Fibroblast of skin of left quadriceps (primary cell): ENCODE data around the gene SDCBP2.

ENCODE experiments used
- DNase-seq, 2 experiments: peaks; one replicate each; pipeline ENCODE4 v3.0.0-alpha.2; 2013; ENCODE audit warnings: low read depth in 2 of 2

Gene SDCBP2

DNA sequence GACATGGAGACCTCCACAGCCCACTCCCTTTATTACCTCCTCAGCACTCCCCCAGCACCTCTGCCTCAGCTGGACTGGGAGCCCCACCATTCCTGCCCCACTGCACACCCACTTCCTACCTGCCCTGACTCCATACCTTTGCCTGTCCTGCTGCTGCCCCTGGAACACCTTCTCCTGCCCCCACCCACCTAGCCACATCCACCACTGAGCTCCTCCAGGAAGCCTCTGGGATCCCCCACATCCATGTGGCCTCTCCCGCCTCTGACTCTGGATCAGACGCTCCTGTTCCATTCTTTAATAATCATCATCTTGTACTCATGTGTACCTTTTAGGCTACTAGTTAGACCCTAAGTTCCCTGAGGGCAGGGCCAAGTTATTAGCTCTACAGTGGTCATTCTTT lies 2.2 kb upstream of the SDCBP2 start:
- DNase-seq = no peak

- DNase-seq = no peak
These were observed 1.3 kb upstream of the SDCBP2 start for GRCh38 chr20:1330075-1330830.

DNA sequence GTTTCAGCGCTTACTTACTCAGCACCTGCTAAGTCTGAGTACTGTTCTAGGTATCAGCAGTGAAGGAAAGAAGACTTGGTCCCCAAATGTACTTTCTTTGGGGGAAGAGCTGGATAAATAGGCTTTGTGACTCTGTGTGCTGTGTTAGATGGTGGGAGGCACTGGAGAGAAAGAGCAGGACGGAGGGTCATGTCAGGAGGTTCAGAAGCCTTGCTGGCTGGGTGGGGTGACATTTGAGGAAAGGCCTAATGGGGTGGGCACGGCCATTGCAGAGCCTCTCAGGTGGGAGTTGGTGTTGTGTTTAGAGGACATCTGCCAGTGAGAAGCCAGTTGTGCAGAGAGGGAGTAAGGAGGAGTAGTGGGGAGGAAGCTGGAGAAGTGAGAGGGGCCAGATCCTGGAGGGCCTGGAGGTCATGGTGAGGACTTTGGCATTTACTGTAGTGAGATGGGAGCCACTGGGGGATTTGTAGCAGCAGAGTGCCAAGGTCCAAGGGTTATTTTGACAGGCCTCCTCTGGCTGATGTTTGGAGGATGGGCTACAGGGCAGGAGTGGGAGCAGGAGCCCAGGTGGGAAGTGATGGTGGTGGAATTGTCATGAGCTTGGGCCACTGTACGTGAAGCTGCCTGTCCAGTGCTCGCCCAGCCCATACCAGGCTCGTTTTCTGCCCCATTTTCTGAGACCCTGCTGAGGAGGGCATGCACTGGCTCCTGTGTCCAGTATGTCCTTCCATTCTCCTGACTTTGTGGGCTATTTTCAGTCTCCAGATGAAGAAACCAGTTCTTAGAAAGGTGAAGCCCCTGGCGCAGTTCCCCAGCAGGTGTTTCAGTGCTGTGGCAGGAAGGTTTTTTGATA lies 886 bp downstream of the SDCBP2 start:
- no peak for DNase-seq

- DNase-seq = no peak
These were observed 1.7 kb downstream of the SDCBP2 start for GRCh38 chr20:1327241-1327653.

DNA sequence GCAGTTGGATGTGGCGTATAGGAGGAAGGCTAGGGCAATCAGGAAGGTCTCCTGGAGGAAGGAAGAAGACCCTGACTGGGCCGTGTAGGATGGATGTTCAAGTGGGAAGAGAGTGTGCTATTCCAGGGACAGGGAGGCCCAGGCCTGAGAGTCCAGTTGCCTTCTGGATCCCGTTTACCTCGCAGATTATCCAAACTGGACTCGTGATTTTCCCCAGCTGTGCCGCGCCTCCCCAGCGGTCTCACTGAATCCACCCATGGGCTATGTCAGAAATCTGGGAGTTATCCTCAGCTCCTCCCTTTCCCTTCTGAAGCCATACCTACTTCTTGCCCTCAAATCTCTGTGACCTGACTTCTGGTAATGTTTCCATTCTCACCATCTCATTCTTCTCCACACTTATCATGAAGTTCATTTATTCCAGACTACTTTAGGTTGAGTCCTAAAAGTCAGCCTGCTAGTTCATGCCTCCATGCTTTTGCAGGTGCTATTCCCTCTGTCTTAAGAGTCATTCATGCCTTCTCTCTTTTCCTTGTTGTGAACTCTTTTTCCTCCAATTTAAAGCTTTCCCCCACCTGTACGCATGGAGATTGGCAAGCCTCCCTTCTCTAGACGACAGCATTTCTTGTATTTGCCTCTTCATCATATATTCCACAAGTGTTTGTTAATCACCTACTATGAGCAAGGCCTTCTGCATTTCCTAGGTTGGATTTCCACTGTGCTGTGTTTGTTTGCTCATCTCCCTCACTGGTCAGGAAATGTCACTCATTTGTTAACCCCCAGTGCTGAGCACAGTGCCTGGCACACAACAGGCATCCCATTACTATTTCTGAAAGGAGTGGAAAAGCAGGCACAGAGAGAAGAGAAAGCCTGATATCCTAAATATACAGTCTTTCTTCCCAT lies 2.7 kb downstream of the SDCBP2 start:
- no peak for DNase-seq

- DNase-seq = peak; percentile 92
These were observed 3.5 kb downstream of the SDCBP2 start for GRCh38 chr20:1325173-1326030.

DNA sequence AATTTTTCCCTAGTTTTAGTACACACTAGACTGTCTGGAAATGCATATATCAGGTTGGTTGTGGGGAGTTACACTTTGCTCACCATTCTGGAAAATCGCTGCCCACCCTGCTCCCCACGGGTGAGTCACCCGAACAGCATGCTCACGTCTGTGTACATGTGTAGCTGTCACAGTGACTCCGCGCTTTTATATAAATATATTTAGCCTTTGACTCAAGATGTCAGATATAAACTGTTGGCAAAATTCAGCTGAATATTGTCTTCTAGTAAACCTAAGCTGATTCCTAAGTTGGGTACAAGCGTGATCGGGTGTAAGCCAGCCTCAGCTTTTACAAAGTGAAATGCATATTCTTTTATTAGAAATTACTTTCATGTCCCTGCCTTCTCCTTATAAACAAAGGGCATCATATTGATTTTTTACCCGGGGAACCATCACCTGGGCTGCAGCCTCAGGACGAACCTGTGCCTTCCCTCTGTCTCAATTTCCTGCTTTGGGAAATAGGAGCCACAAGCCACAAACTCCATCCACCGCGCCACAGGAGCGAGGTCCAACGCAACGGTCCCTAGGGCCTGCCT lies 4.3 kb downstream of the SDCBP2 start:
- no peak for DNase-seq

GRCh38 chr20:1323830-1324597 lies 4.9 kb downstream of the SDCBP2 start:
- no peak for DNase-seq

GRCh38 chr20:1323256-1323655 lies 5.7 kb downstream of the SDCBP2 start:
- no peak for DNase-seq

DNA sequence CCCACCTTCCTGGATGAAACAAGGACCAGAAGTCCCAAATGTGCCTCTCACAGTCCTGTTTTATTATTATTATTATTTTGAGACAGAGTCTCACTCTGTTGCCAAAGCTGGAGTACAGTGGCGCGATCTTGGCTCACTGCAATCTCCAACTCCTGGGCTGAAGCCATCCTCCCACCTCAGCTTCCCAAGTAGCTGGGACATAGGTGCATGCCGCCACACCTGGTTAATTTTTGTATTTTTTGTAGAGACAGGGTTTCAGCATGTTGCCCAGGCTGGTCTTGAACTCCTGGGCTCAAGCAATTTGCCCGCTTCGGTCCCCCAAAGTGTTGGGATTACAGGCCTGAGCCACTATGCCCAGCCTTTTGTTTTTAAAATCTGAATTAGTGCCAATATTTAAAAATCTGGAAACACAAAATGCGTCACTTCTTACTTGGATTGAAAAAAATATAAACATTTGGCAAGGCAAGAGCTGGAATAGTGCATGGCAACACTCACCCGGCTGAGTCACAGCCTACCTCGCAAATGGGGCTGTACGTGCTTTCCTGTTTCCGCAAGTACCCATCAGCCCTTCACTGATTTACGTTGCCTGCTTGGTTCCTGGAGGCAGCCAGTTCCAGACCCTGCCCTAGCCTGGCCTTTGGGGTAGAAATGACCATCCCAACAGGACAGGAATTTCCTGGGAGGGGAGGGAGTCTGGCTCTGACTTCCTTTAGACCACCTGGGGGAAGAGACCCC lies 6.3 kb downstream of the SDCBP2 start:
- peak; percentile 75 to 78 for DNase-seq

GRCh38 chr20:1321654-1321939 lies 7.3 kb downstream of the SDCBP2 start:
- DNase-seq = no peak

DNA sequence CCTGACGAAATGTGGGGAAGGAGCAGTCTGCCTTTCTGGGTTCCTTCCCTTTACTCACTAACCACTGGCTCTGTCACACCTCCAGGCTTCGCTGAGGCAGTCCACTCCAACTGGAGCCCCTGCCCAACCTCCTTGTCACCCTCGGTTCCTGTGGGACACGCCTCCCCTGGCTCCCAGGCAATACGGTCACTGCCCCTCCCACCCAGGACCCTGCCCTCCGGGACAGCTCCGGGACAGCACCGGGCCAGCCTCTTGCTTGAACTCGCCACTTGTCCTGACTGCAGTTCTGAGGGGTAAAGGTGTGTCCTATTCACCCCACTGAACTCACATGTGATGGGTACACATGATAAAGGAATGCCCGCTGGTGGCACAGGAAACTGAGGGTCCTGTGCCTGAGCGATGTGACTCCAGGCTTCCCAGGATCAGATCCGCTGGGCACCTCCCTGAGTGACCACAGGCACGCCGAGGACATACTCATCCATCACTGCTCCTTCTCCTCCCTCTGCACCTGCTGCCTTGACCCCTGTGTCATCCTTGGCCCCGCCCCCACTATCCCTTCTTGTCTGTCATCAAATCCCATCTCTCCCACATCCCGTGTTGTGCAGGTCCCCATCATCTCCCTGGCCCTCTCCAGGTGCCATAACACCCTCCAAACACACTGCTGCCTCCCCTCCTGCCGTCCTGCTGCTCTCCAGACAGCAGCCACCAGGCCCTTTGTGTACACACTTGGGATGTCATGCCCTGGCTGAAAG lies 7.9 kb downstream of the SDCBP2 start:
- no peak for DNase-seq

GRCh38 chr20:1320016-1320415 lies 8.9 kb downstream of the SDCBP2 start:
- no peak for DNase-seq

DNA sequence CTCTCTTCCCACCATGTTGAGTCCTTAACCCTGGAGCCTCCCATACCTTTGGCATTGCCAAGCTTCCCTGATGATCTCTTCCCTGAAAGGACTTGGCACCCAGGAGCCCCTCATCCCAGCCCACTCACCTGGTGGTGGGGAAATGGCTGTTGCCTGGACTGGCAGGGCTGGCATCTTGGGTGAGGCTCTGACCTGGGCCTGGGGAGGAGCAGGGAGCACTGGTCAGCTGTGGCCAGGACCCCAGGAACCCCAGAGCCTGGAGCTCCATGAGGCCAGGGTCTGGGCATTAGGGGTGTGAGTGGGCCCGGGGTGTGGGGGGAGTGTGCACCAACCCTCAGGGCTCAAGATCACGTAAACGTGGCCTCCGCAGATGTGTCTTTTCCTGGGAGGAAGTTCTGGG lies 9.5 kb downstream of the SDCBP2 start:
- DNase-seq = no peak

GRCh38 chr20:1319051-1319450 lies 9.9 kb downstream of the SDCBP2 start:
- DNase-seq = no peak

DNA sequence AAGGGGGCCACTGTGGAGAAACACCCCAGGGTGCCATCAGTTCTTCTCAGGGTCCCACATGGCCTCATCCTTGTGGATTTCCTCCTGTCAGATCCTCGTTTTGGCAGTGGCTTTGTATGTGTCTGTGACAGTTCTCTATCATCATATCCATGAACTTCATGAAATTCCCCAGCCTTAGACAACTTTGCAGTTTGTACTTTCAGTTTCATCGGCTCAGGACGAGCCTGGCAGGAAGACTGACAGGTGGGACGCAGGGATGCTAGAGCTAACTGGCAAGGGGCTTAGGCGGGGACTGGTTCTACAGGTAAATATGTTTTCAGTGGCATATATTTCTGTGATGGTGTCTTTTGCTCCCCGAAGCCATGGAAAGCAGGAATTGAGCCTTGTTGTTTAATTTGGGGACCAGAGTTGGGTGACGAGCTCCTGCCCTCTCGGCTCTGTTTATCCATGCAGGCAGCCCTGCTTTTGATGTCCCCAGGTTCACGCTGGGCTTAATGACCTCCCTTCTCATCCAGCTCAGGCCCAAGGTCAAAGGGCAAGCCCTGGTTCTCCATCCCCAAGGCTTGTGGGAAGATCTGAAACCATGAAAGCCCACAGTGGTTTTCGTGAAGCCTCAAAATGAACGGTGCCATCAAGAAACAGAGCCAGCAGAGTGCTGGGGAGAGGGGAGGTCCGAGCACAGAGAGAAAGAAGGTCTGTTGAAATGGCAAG lies 11.2 kb downstream of the SDCBP2 start:
- no peak for DNase-seq

GRCh38 chr20:1315804-1316203 lies 13.1 kb downstream of the SDCBP2 start:
- no peak for DNase-seq
